HG02610 (cell line): ENCODE measurements around the gene XYLT1.
"Not testable (repeated sequence)": the region's sequence is repeated elsewhere in the genome, so short reads cannot be mapped to it uniquely, and the experiment has no call there.

Experiments
- ATAC-seq: cut with Tn5 transposase; IDR thresholded peaks from one replicate; pipeline ENCODE4 v1.9.1; 2021; ENCODE audit warnings: mild to moderate bottlenecking, moderate library complexity; ENCODE audit not compliant: unreplicated experiment

The XYLT1 gene

DNA sequence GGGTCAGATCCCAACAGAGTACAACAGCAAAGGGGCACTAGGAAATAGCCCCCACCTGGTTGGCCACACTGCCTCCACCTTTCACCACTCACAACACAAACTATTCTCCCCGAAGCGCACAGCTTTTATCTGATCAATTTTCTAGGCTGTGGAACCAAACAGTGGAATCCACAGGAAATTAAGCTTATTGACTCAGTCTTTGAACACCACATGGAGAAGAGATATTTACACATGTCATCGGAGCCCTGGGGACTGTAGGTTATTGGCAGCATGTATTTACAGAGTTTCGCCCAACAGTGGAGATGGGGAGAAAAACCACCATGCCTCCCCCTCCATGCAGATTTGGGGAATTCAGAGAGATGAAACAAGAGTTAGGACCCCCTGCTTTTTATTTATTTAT, 154.8 kb downstream of the XYLT1 start:
- ATAC-seq: no peak

DNA sequence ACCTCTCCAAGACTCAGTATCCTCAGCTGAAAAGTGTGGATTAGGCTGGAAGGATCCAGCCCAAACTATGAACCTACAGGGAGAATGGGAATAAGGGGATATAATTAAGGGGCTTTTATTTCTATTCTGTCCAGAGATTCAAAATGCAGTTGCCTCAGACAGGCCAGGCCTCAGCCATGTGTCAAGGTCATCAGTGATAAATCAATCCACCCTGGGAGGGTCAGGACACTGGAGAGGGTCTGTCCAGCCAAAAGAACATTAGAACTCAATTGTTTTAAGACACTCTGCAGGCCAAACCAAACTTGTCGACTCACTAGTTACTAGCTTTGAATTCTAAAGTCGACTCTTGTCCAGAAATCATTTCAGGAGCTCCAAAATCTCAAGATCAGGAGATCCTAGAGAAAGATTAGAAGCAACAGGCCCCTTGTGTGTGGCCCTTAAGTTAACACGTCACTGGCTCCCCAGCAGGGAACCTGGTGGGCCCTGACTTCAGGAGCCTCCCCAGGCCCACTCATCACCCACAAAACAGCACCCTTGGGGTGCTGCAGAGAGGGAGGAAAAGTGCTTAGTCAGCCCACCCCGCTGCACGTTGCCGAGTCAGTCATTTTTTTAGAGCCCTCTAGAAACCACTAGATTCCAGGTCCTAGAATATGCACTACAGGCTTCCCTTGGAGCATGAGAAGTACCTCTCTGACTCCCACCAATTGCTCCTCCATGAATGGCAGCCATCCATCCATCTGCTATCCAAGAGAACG, 156.8 kb downstream of the XYLT1 start:
- ATAC-seq: no peak

DNA sequence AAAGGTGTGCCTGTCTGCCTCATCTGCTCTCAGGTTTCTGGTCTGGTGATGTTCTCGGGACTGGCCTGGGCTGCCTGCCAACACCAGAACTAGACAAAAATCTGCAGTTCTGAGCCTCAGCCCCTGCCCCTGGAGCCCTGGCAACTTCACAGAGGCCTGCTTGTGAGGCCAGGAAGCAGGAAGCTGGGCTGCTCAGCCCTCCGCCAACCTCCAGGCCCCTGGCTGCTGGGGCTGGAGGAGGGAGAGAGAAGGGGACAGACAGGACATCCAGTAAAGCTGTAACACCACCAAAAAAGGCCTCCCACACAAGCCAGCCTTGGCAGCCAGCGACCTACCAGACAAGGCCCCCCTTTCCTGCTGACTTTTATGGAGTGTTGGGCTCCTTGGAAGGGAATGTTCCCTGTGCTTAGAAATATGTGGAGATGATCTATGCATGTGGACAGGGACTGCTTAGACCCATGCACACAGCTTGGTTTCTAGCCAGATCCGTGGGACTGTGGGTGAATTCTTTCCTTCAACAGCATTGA, 157.6 kb downstream of the XYLT1 start:
- ATAC-seq: no peak

- ATAC-seq: no peak
Observed at GRCh38 chr16:17312094-17312710, 158.6 kb downstream of the XYLT1 start.

DNA sequence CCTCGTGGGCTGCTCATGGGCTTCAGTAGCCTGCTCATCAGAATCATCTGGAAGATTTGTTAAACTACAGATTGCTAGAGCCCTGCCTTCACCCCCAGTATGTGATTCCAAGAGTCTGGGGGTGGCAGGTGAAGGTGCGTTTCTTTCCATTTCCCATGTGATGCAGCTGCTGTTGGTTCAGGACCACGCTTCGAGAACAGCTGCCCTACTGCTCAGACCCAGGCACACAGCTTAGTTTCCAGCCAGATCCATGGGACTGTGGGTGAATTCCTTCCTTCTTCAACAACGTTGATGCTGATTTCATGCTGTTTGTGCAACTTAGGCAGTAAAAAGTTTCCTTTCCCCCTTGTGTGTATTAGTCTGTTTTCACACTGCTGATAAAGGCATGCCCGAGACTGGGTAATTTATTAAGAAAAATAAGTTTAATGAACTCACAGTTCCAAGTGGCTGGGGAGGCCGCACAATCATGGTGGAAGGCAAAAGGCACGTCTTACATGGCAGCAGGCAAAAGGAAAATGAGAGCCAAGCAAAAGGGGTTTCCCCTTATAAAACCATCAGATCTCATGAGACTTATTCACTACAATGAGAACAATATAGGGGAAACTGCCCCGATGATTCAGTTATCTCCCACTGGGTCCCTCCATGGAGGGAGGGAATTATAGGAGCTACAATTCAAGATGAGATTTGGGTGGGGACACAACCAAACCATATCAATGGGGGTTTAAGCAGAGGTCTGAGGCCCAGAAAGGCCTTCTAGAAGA, 159.2 kb downstream of the XYLT1 start:
- ATAC-seq: no peak

DNA sequence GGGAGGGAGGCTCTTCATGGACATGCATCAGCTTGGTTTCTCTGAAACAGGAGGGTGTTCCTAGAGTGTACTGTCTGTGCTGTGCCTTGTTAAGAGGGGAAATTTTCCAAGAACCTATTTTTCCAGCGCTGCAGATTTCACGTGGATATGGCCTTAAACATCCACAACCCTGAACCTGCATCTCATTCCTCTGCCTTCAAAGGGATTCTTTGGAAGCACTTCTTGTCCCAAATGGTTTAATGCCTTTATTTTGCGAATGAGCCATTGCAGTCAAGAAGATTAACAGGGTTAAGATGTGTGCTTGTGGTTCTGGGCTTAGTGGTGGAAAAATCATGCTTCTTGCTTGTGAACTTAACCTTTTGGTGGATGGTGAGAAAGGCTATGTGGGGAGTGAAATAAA, 161.2 kb downstream of the XYLT1 start:
- no peak for ATAC-seq

DNA sequence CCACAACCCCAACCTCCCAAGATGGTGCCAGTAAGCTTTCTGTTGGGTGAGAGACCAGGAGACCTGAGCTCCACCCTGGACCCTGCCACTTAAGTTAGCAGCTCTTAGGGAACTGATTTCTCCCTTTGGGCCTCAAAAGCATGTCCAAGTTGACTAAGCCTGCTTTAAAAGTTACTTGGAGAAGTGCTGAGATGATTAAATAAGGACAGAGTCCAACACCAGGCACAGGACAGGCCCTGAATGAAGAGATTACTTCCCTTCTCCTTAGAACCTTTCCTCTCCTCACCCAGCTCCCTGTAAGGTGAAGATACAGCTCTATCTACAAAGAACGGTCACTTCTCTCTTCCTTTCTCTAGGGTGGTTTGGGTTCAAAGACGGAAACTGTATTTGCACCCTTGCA, 162.6 kb downstream of the XYLT1 start:
- no peak for ATAC-seq

DNA sequence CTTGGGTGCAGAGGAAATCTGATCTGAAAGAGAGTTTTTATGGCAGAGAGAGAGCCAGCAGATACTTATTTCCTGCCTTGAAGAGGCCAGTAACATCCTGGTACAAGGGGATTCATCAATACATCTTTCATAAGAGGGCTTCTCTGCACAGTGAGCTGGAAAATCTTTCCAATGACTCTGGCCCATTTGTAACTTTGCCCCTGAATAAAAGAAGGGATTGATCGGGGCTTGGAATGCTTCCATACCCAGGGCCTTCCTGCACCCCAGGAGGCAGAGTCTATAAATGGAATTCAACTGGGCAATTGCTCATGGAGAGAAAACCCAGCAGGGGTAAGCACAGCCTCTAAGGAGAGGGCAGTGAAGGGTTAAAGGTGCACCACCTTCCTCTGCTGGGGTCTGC, 163.3 kb downstream of the XYLT1 start:
- ATAC-seq: no peak

- no peak for ATAC-seq
Observed at GRCh38 chr16:17306745-17307144, 164.0 kb downstream of the XYLT1 start.

GRCh38 chr16:17306211-17306610, 164.5 kb downstream of the XYLT1 start:
- not testable (repeated sequence) for ATAC-seq

GRCh38 chr16:17305694-17306093, 165.1 kb downstream of the XYLT1 start:
- ATAC-seq: no peak

DNA sequence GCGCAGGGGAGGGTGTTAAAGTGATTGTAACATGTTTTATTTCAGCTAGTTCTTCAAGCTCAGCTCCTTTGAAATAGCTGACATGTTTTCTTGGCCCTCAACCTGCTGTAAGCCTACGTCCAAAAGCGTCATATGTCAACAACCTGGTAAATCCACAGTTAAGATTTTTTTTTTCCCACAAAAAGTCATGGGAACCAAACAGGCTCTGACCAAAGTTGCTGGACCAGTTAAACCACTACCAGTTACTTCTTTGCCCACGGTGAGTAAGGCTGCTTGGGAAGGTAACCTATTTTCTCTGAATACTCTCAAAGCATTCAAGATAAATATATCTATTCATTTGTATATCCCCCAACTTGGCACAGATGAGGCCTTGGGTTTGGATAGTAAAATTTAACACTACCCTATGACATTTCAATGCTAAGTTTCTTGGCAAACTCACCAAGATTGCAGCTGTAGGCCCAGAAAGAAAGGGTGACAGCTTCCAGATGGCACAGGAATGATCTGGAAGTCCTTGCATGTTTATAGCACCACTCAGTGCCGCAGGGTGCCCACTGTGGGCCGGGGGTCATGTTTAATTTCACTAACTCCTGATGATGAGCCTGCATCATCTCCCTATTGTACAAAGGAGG, 166.2 kb downstream of the XYLT1 start:
- no peak for ATAC-seq

DNA sequence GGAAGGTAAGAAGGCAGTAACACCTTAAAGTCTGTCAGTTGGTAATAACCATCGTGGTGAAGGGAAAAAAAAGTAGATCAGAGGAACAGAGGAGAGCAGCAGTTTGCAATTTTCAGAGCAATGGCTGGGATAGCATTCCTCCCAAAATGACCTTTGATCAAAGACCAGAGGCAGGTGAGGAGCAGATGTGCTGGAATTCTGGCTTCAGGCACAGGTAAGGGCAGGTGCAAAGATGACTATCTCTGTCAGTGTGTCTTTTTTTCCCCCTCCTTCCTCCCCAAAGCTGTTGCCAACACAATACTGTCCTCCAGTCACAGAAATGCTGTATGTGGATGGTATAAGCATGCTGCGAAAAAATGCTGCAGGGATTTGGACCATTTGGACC, 166.7 kb downstream of the XYLT1 start:
- ATAC-seq: no peak

DNA sequence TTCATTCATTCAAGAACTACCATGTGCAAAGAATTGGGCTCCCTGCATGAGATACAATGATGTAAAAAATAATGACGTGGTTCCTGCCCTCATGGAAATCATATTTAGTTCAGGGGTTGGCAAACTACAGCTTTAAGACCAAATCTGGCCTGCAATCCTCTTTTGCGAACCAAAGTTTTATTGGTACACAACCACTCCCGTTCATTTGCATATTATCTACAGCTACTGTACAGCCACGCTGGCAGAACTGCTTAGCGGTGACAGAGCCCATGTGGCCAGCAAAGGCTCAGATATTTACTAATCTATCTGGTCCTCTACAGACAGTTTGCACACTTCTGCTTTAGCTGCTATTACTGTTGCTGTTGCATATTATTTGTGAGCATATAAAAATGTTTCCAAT, 167.7 kb downstream of the XYLT1 start:
- no peak for ATAC-seq

DNA sequence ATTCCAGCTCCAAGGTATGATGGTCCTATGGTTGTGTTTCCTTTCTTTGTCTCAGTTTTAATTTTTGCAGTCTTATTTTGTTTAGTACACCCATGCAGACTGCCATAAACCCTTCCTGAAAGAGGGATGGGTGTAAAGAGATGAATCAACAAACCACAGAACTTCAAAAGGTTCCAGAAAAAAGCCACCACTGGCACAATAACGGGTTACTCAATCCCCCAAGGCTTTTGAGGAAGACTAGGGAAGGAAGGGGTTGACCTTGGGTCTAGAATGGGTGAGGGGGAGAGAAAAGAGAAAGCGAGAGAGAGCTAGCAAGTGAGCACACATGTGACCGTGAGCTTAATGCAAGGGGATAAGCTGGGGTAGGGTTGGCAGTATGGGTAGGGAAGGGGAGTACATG, 168.1 kb downstream of the XYLT1 start:
- ATAC-seq: no peak

DNA sequence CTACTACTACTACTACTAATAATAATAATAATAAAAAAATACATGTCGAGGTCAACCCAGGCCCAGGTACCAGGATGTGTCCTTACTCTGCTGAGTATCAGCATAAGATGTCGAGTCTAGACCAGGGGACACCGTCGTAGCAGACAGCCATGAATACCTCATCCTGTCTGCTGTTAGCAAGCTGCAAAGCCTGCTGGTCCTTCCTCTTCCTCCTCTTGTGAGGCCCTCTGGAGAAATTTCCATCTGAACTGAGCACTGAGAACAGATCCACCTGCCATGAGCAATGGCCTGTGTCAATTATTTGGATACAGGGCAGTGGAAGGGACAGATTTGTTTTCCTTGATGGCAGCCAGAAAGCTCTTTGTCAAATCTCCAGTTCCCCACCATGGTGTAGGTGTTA, 168.5 kb downstream of the XYLT1 start:
- peak; percentile 22 for ATAC-seq

GRCh38 chr16:17301593-17302135, 169.1 kb downstream of the XYLT1 start:
- ATAC-seq: peak; percentile 84

GRCh38 chr16:17301184-17301583, 169.6 kb downstream of the XYLT1 start:
- ATAC-seq: no peak

DNA sequence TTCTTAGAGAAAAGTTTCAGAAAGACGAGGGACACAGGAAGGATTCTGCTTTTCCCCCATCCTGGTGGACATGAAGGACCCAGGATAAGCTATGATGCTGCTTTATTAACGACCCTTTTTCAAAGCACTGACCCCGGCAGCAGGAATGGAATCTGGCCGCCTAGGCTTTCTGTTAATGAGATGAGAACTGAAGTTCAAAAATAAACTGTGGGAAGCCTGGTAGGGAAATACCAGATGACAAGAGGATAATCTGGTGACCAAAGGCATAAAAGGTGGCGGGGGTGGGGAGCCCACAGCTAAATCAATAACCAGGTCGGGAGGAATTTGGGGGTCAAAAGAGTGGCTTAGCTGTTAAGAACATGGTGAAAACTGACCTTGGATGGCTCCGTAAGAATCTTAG, 171.0 kb downstream of the XYLT1 start:
- no peak for ATAC-seq

- ATAC-seq: no peak
Observed at GRCh38 chr16:17298238-17298637, 172.5 kb downstream of the XYLT1 start.

GRCh38 chr16:17296431-17296830, 174.3 kb downstream of the XYLT1 start:
- no peak for ATAC-seq
